DMS 273 (cell line): ENCODE data around the gene ZNF544.

Experiments
- DNase-seq: peaks from one replicate; lab custom pipeline; 2025; ENCODE audit not compliant: unreplicated experiment; lab: John Stamatoyannopoulos, UW

Gene ZNF544

GRCh38 chr19:58304748-58305064, 76.0 kb downstream of the ZNF544 start:
- DNase-seq, result peak; percentile 71

DNA sequence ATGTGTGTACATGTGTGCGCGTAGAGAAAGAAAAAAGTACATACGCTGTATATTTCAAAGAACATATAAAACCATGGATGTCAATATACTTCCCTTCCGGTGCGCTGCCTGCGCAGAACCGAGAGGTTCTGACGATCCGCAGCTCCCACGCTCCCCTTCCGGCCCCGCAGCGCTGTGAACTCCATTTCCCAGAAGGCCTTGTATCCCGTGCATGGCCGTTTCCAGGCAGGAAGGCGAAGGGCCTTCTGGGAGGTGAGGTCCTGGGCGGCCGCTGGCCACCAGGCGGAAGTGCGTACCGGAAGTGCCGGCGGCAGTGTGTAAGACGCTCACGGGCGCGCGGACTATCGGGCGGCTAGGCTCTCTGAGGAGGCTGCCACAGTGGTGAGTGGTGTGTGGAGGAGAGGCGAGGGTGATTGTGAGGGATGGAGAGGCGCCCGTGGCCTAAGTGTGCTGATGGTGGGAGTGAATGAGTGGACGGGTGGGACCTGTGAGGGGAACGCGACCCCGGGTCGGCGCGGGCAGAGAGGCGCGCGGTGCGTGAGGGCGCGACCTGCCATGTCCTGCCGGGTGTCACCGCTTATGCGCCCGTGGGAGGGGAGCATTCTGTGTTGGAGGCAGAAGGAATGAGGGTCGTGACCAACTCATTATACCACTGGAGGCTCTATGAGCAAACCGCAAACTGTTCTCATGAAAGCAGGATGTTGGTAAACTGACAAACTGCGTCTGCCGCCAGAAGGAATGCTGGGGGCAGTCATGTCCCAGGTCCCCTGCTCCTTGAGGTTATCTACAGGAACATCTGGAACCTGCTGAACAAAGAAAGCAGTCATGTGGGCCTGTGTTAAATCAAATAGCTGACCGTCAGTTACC, 76.6 kb downstream of the ZNF544 start, which contains the start of gene ERVK3-1:
ERVK3-1 (plus strand) TSS at position 313 of the 867 bp plus-strand sequence. CDS start 6,792 bp downstream, outside the sequence.
- peak; percentile 99 for DNase-seq

- DNase-seq, result peak; percentile 33
Measured at GRCh38 chr19:58305932-58306323, 77.2 kb downstream of the ZNF544 start.

GRCh38 chr19:58307736-58308135, 79.0 kb downstream of the ZNF544 start:
- no peak for DNase-seq

DNA sequence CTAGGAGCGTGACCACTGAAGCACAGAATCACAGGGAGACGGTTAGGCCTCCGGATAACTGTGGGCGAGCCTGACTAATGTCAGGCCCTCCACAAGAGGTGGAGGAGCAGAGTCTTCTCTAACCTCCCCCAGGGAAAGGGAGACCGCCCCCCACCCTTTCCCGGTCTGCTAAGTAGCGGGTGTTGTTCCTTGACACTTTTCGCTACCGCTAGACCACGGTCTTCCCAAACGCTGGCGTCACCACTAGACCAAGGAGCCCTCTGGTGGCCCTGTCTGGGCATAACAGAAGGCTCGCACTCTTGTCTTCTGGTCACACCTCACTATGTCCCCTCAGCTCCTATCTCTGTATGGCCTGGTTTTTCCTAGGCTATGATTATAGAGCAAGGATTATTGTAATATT, 82.0 kb downstream of the ZNF544 start:
- peak; percentile 14 for DNase-seq

DNA sequence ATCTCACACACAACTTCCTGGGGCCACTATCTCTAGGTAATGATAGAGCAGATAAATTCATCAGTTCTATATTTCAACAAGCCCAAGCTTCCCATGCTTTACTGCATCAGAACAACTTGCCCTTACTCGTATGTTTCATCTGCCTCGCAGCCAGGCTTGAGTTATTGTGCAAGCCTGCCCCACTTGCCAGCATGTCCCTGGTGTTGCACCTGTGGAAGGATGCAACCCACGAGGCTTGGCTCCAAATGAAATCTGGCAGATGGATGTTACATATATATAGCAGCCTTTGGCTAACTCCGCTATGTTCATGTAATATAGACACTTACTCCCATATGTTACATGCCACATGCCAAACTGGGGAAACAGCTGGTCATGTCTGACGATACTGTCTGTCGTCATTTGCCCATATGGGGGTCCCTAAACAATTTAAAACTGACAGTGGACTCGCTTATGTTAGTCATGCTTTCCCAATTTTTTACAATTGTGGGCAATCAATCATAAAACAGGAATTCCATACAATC, 82.7 kb downstream of the ZNF544 start:
- peak; percentile 70 for DNase-seq
